Neural cell (in vitro differentiated cells): Measurements from ENCODE around the gene RNASE7. TPM values are rescaled to one million over a fixed set of nuclear protein-coding genes. Genes with fewer than 3 reads are reported as not detected.

ENCODE experiments used
- H2AFZ ChIP-seq: fragments of 200-600, 300-800 bp; sonication (generic), shearing (Covaris generic); 2 replicates; pipeline ENCODE4 v1.6.0; 2014; ENCODE audit warnings: low read depth, mild to moderate bottlenecking, antibody characterized with exemption, low read length, moderate library complexity
- H3F3A ChIP-seq: fragments of 200-600 bp; shearing (Covaris generic); 2 replicates; pipeline ENCODE4 v1.6.1; 2016; ENCODE audit warnings: mild to moderate bottlenecking, moderate library complexity, mixed read lengths, antibody characterized with exemption, low read length; ENCODE audit not compliant: insufficient read depth, poor library complexity, severe bottlenecking
- H3K27ac ChIP-seq: fragments of 200-600, 300-800 bp; sonication (generic), shearing (Covaris generic); 2 replicates; pipeline ENCODE4 v1.5.1; 2014; ENCODE audit warnings: mild to moderate bottlenecking, low read length, moderate library complexity
- H3K27me3 ChIP-seq: fragments of 300-800, 200-600 bp; sonication (generic), shearing (Covaris generic); 2 replicates; pipeline ENCODE4 v1.6.0; 2014; ENCODE audit warnings: mild to moderate bottlenecking, low read depth, low read length, moderate library complexity; ENCODE audit not compliant: insufficient read depth
- H3K36me3 ChIP-seq: fragments of 300-800, 200-600 bp; sonication (generic), shearing (Covaris generic); 2 replicates; pipeline ENCODE4 v1.5.1; 2014; ENCODE audit warnings: mild to moderate bottlenecking, antibody characterized with exemption, low read length, moderate library complexity; ENCODE audit not compliant: insufficient read depth
- H3K4me2 ChIP-seq: fragments of 300-800, 200-600 bp; sonication (generic), shearing (Covaris generic); 2 replicates; pipeline ENCODE4 v1.6.0; 2014; ENCODE audit warnings: mild to moderate bottlenecking, low read length
- H3K4me3 ChIP-seq: fragments of 300-800, 200-600 bp; sonication (generic), shearing (Covaris generic); 2 replicates; pipeline ENCODE4 v1.5.1; 2014; ENCODE audit warnings: mild to moderate bottlenecking, low read length, moderate library complexity
- H3K79me2 ChIP-seq: fragments of 200-600 bp; shearing (Covaris generic); replicated peaks from 2 replicates; pipeline ENCODE4 v1.6.0; 2014; ENCODE audit warnings: mild to moderate bottlenecking, low read length, moderate library complexity; ENCODE audit not compliant: insufficient read depth
- H3K9ac ChIP-seq: fragments of 300-800, 200-600 bp; sonication (generic), shearing (Covaris generic); 2 replicates; pipeline ENCODE4 v1.6.1; 2016; ENCODE audit warnings: mild to moderate bottlenecking, low read length, mixed read lengths
- H3K9me2 ChIP-seq: fragments of 200-600 bp; shearing (Covaris generic); 2 replicates; pipeline ENCODE4 v1.6.1; 2016; ENCODE audit warnings: mild to moderate bottlenecking, low read length, mixed read lengths; ENCODE audit not compliant: insufficient read depth
- H3K9me3 ChIP-seq: fragments of 200-600, 300-800 bp; sonication (generic), shearing (Covaris generic); 2 replicates; pipeline ENCODE4 v1.6.1; 2016; ENCODE audit warnings: mild to moderate bottlenecking, mixed run types, low read length, moderate library complexity, mixed read lengths
- H4K20me1 ChIP-seq: fragments of 200-600 bp; shearing (Covaris generic); 2 replicates; pipeline ENCODE4 v1.6.1; 2016; ENCODE audit warnings: mild to moderate bottlenecking, mixed run types; ENCODE audit not compliant: insufficient read depth
- MXI1 ChIP-seq: fragments of 450-650 bp; conservative IDR thresholded peaks from 2 replicates; pipeline ENCODE4 v1.6.1; 2014; ENCODE audit warnings: antibody characterized with exemption, mild to moderate bottlenecking; ENCODE audit not compliant: poor library complexity, severe bottlenecking
- POLR2AphosphoS5 ChIP-seq: IDR thresholded peaks from 2 replicates; pipeline ENCODE4 v1.6.1; 2012
- RAD21 ChIP-seq: fragments of 450-650 bp; conservative IDR thresholded peaks from 2 replicates; pipeline ENCODE4 v1.6.1; 2014; ENCODE audit warnings: antibody characterized with exemption, mild to moderate bottlenecking, moderate library complexity
- SMC3 ChIP-seq: fragments of 450-650 bp; conservative IDR thresholded peaks from 2 replicates; pipeline ENCODE4 v1.6.1; 2014; ENCODE audit warnings: antibody characterized with exemption, mild to moderate bottlenecking, moderate library complexity; ENCODE audit not compliant: poor library complexity
- TAF1 ChIP-seq: IDR thresholded peaks from 2 replicates; pipeline ENCODE4 v1.6.1; 2012; ENCODE audit warnings: low read depth
- polyA plus RNA-seq: library from polyadenylated mRNA; depleted of rRNA; stranded (reverse); fragments of >200 nt; gene quantifications from 2 replicates; pipeline ENCODE4 v1.2.3, GENCODE V29; 2014
- TF ChIP-seq, protein P1 (sequence below): IDR thresholded peaks from 2 replicates; pipeline ENCODE4 v1.6.1; 2012; ENCODE audit warnings: borderline replicate concordance
- TF ChIP-seq, protein P2 (sequence below): fragments of 450-650 bp; IDR thresholded peaks from 2 replicates; pipeline ENCODE4 v1.5.1; 2014; ENCODE audit warnings: antibody characterized with exemption, mild to moderate bottlenecking, moderate library complexity; ENCODE audit not compliant: poor library complexity, severe bottlenecking

RNASE7 gene
- polyA plus RNA-seq, 1 donor from 2014 or later: not detected

DNA sequence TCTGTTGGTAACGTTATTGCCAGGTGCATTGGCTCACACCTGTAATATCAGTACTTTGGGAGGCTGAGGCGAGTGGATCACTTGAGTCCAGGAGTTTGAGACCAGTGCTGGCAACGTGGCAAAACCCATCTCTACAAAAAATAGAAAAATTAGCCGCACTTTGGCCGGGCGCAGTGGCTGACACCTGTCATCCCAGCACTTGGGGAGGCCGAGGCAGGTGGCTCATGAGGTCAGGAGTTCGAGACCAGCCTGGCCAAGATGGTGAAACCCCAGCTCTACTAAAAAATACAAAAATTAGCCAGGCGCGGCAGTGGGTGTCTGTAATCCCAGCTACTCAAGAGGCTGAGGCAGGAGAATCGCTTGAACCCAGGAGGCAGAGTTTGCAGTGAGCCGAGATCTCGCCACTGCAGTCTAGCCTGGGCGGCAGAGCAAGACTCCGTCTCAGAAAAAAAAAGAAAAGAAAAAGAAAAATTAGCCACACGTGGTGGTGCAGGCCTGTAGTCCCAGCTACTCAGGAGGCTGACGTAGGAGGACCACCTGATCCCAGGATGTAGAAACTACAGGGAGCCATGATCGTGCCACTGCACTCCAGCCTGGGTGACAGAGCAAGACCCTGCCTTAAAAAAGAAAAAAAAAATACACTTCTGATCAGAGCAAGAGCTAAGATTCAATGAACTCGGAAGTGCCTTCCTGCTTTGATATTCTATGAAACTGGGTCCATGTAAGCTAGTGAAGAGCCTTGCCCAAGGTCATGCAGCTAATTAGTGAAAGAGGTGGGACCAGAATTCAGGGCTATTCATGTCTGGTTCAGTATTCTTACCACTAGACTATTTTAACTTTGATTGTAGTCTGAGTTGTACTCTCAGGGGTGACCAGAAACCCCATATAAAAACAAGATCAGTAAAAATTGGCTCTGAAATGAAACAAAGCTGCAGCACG, 11.3 kb downstream of the RNASE7 start:
- Histone ChIP-seq H2AFZ (no peak overlapping the region), H3K9me2 (no peaks in the 10 kb centered on the region), H3K9ac (no peak overlapping the region), H3K27me3 (no peaks in the 10 kb centered on the region), H3K27ac (no peak overlapping the region), H3K4me2 (no peak overlapping the region), H3K79me2 (no peaks in the 10 kb centered on the region), H3K36me3 (no peaks in the 10 kb centered on the region), H3F3A (no peaks in the 10 kb centered on the region), H3K9me3 (no peaks in the 10 kb centered on the region), H3K4me3 (no peak overlapping the region), H4K20me1 (no peaks in the 10 kb centered on the region)
- TF ChIP-seq, protein P1, sequence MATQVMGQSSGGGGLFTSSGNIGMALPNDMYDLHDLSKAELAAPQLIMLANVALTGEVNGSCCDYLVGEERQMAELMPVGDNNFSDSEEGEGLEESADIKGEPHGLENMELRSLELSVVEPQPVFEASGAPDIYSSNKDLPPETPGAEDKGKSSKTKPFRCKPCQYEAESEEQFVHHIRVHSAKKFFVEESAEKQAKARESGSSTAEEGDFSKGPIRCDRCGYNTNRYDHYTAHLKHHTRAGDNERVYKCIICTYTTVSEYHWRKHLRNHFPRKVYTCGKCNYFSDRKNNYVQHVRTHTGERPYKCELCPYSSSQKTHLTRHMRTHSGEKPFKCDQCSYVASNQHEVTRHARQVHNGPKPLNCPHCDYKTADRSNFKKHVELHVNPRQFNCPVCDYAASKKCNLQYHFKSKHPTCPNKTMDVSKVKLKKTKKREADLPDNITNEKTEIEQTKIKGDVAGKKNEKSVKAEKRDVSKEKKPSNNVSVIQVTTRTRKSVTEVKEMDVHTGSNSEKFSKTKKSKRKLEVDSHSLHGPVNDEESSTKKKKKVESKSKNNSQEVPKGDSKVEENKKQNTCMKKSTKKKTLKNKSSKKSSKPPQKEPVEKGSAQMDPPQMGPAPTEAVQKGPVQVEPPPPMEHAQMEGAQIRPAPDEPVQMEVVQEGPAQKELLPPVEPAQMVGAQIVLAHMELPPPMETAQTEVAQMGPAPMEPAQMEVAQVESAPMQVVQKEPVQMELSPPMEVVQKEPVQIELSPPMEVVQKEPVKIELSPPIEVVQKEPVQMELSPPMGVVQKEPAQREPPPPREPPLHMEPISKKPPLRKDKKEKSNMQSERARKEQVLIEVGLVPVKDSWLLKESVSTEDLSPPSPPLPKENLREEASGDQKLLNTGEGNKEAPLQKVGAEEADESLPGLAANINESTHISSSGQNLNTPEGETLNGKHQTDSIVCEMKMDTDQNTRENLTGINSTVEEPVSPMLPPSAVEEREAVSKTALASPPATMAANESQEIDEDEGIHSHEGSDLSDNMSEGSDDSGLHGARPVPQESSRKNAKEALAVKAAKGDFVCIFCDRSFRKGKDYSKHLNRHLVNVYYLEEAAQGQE: no peak
- TF ChIP-seq, protein P2, sequence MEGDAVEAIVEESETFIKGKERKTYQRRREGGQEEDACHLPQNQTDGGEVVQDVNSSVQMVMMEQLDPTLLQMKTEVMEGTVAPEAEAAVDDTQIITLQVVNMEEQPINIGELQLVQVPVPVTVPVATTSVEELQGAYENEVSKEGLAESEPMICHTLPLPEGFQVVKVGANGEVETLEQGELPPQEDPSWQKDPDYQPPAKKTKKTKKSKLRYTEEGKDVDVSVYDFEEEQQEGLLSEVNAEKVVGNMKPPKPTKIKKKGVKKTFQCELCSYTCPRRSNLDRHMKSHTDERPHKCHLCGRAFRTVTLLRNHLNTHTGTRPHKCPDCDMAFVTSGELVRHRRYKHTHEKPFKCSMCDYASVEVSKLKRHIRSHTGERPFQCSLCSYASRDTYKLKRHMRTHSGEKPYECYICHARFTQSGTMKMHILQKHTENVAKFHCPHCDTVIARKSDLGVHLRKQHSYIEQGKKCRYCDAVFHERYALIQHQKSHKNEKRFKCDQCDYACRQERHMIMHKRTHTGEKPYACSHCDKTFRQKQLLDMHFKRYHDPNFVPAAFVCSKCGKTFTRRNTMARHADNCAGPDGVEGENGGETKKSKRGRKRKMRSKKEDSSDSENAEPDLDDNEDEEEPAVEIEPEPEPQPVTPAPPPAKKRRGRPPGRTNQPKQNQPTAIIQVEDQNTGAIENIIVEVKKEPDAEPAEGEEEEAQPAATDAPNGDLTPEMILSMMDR: no peak
- TF ChIP-seq POLR2AphosphoS5 (no peak), MXI1 (no peak)

DNA sequence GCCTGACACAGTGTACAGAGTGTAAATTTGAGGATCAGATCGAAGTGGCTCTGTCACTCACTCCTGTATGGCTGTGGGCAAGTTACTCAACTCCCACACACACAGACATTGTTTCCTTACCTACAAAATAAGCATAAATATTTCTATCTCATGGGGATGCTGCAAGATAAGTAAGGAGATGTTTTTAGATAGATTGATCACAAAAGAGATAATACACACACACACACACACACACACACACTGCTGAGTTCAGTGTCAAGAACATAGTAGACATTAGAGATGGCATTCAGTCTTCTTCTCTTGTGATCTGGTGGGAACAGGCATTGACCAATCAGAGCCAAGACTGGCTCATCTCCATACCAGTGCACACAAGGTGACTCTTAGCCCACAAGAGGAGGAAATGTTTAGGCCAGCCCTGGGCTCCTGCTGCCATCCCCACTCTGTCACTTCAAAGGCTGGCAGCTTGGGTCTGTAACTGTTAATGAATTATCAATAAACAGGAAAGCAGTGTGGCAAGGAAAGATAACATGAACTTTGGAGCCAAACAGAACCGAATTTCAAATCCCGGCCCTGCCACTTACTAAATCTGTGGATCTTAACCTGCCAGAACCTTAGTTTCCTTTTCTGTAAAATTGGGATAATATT, 12.1 kb downstream of the RNASE7 start:
- Histone ChIP-seq H3K27ac (no peak overlapping the region), H3F3A (no peaks in the 10 kb centered on the region), H3K79me2 (no peaks in the 10 kb centered on the region), H4K20me1 (no peaks in the 10 kb centered on the region), H3K4me2 (no peak overlapping the region), H2AFZ (no peak overlapping the region), H3K9me2 (no peaks in the 10 kb centered on the region), H3K9me3 (no peaks in the 10 kb centered on the region), H3K4me3 (no peak overlapping the region), H3K27me3 (no peaks in the 10 kb centered on the region), H3K9ac (no peak overlapping the region), H3K36me3 (no peaks in the 10 kb centered on the region)
- TF ChIP-seq TAF1 (no peak), POLR2AphosphoS5 (no peak)

DNA sequence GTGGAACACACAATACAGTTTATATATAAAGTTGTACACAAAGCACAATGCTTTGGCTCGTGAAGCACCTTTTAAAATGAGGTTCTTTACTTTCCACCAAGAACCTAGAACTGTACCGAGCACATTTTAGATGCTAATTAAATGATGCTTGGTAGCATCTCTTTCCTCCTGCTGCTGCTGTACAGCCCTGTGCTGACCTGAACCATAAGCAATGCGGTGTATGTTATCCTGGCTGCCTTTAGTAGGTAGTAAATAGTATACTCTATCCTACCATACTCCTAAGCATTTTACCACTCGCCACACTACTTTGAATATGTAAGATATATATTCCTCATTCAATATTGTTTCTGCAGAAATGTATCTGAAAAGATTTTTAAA, 12.6 kb downstream of the RNASE7 start:
- no peaks in the 10 kb centered on the region for H4K20me1 ChIP-seq
- no peak overlapping the region for H2AFZ ChIP-seq
- H3K36me3 ChIP-seq: no peaks in the 10 kb centered on the region
- H3F3A ChIP-seq: no peaks in the 10 kb centered on the region
- no peaks in the 10 kb centered on the region for H3K9me2 ChIP-seq
- no peak overlapping the region for H3K9ac ChIP-seq
- no peak overlapping the region for H3K27ac ChIP-seq
- TF ChIP-seq, protein P2: no peak
- TF ChIP-seq RAD21 (no peak), SMC3 (no peak), TAF1 (no peak), POLR2AphosphoS5 (no peak)
- TF ChIP-seq, protein P1: no peak
- H3K79me2 ChIP-seq: no peaks in the 10 kb centered on the region
- no peak overlapping the region for H3K4me3 ChIP-seq
- H3K4me2 ChIP-seq: no peak overlapping the region
- H3K9me3 ChIP-seq: no peaks in the 10 kb centered on the region
- no peaks in the 10 kb centered on the region for H3K27me3 ChIP-seq
